HG02642 (cell line): ENCODE measurements around the gene TUBA3D.
"Not testable (repeated sequence)": the region's sequence is repeated elsewhere in the genome, so short reads cannot be mapped to it uniquely, and the experiment has no call there.

Source experiments
- ATAC-seq: cut with Tn5 transposase; IDR thresholded peaks from one replicate; pipeline ENCODE4 v1.9.1; 2021; ENCODE audit warnings: mild to moderate bottlenecking; ENCODE audit not compliant: unreplicated experiment, poor library complexity

The TUBA3D gene

GRCh38 chr2:131511969-131512870 is 36.3 kb downstream of the TUBA3D start:
- not testable (repeated sequence) for ATAC-seq

- ATAC-seq: peak; percentile 82
These were observed 38.7 kb downstream of the TUBA3D start for GRCh38 chr2:131514408-131515166.

- ATAC-seq: not testable (repeated sequence)
These were observed 39.3 kb downstream of the TUBA3D start for GRCh38 chr2:131515235-131515634.

- ATAC-seq: no peak
These were observed 40.1 kb downstream of the TUBA3D start for GRCh38 chr2:131516011-131516410.

- not testable (repeated sequence) for ATAC-seq
These were observed 40.7 kb downstream of the TUBA3D start for GRCh38 chr2:131516621-131517020.

GRCh38 chr2:131517106-131517831 is 41.4 kb downstream of the TUBA3D start:
- no peak for ATAC-seq

- not testable (repeated sequence) for ATAC-seq
These were observed 41.9 kb downstream of the TUBA3D start for GRCh38 chr2:131517856-131518255.

GRCh38 chr2:131518531-131518930 is 42.6 kb downstream of the TUBA3D start:
- ATAC-seq: not testable (repeated sequence)

- no peak for ATAC-seq
These were observed 43.5 kb downstream of the TUBA3D start for GRCh38 chr2:131519466-131519865.

GRCh38 chr2:131519871-131520470 is 44.1 kb downstream of the TUBA3D start:
- not testable (repeated sequence) for ATAC-seq

- ATAC-seq: no peak
These were observed 44.6 kb downstream of the TUBA3D start for GRCh38 chr2:131520526-131520925.

GRCh38 chr2:131521524-131521923 is 45.6 kb downstream of the TUBA3D start:
- not testable (repeated sequence) for ATAC-seq

GRCh38 chr2:131521961-131522781 is 46.3 kb downstream of the TUBA3D start:
- no peak for ATAC-seq

- not testable (repeated sequence) for ATAC-seq
These were observed 49.3 kb downstream of the TUBA3D start for GRCh38 chr2:131525256-131525655.

- ATAC-seq: peak; percentile 93
These were observed 51.4 kb downstream of the TUBA3D start, which contains the start of gene CCDC74A for GRCh38 chr2:131527131-131528001. TSS of gene CCDC74A (plus strand) at chr2:131527888. CDS start at chr2:131527971, 83 bp downstream.

- peak; percentile 46 for ATAC-seq
These were observed 53.3 kb downstream of the TUBA3D start for GRCh38 chr2:131528981-131529863.

GRCh38 chr2:131529864-131530445 is 54.0 kb downstream of the TUBA3D start:
- not testable (repeated sequence) for ATAC-seq
